Measurements from ENCODE around the gene GDF7.

Gene GDF7

GRCh38 chr2:20641123-20641985 lies 25.6 kb upstream of the GDF7 start:
- Histone ChIP-seq H3K36me3 (ENCODE audit: control insufficient read depth, insufficient read depth, low read length) (peaks cover 4% of the 10 kb centered on the region), H3K9ac (ENCODE audit: low read length) (no peak overlapping the region)

GRCh38 chr2:20642055-20642971 lies 24.6 kb upstream of the GDF7 start:
- Histone ChIP-seq H3K4me1 (ENCODE audit: control insufficient read depth, insufficient read depth, low read length) (peaks cover 6% of the 10 kb centered on the region), H3K36me3 (ENCODE audit: control insufficient read depth, insufficient read depth, low read length) (peaks cover 4% of the 10 kb centered on the region), H3K27me3 (ENCODE audit: control insufficient read depth, insufficient read depth, low read length) (no peaks in the 10 kb centered on the region), H3K9me3 (ENCODE audit: control insufficient read depth, low read length) (no peaks in the 10 kb centered on the region), H3K4me3 (ENCODE audit: low read length) (no peak overlapping the region), H3K9ac (ENCODE audit: low read length) (peak overlapping the region; percentile 23)

More at GRCh38 chr2:20641123-20641985, 25.6 kb upstream of the GDF7 start:
- no peaks in the 10 kb centered on the region for H3K9me3 ChIP-seq (ENCODE audit: control insufficient read depth, low read length)
- H3K4me1 ChIP-seq (ENCODE audit: control insufficient read depth, insufficient read depth, low read length) = peaks cover 13% of the 10 kb centered on the region
- no peak overlapping the region for H3K4me3 ChIP-seq (ENCODE audit: low read length)
- no peaks in the 10 kb centered on the region for H3K27me3 ChIP-seq (ENCODE audit: control insufficient read depth, insufficient read depth, low read length)

GRCh38 chr2:20643060-20643459 lies 23.9 kb upstream of the GDF7 start:
- no peaks in the 10 kb centered on the region for H3K9me3 ChIP-seq (ENCODE audit: control insufficient read depth, low read length)
- H3K9ac ChIP-seq (ENCODE audit: low read length) = no peak overlapping the region
- H3K4me3 ChIP-seq (ENCODE audit: low read length) = no peak overlapping the region
- H3K27me3 ChIP-seq (ENCODE audit: control insufficient read depth, insufficient read depth, low read length) = no peaks in the 10 kb centered on the region
- H3K36me3 ChIP-seq (ENCODE audit: control insufficient read depth, insufficient read depth, low read length) = peaks cover 4% of the 10 kb centered on the region
- H3K4me1 ChIP-seq (ENCODE audit: control insufficient read depth, insufficient read depth, low read length) = peaks cover 5% of the 10 kb centered on the region

- no peaks in the 10 kb centered on the region for H3K27me3 ChIP-seq (ENCODE audit: control insufficient read depth, insufficient read depth, low read length)
- H3K4me1 ChIP-seq (ENCODE audit: control insufficient read depth, insufficient read depth, low read length) = peaks cover 13% of the 10 kb centered on the region
- no peaks in the 10 kb centered on the region for H3K9me3 ChIP-seq (ENCODE audit: control insufficient read depth, low read length)
- peaks cover 4% of the 10 kb centered on the region for H3K36me3 ChIP-seq (ENCODE audit: control insufficient read depth, insufficient read depth, low read length)
- no peak overlapping the region for H3K9ac ChIP-seq (ENCODE audit: low read length)
- H3K4me3 ChIP-seq (ENCODE audit: low read length) = no peak overlapping the region
Observed at GRCh38 chr2:20643826-20644225, 23.1 kb upstream of the GDF7 start.

- peaks cover 4% of the 10 kb centered on the region for H3K36me3 ChIP-seq (ENCODE audit: control insufficient read depth, insufficient read depth, low read length)
- H3K4me3 ChIP-seq (ENCODE audit: low read length) = no peak overlapping the region
- no peaks in the 10 kb centered on the region for H3K9me3 ChIP-seq (ENCODE audit: control insufficient read depth, low read length)
- H3K9ac ChIP-seq (ENCODE audit: low read length) = no peak overlapping the region
- peaks cover 28% of the 10 kb centered on the region for H3K4me1 ChIP-seq (ENCODE audit: control insufficient read depth, insufficient read depth, low read length)
- no peaks in the 10 kb centered on the region for H3K27me3 ChIP-seq (ENCODE audit: control insufficient read depth, insufficient read depth, low read length)
Observed at GRCh38 chr2:20645301-20645701, 21.6 kb upstream of the GDF7 start.

GRCh38 chr2:20645761-20646160 lies 21.2 kb upstream of the GDF7 start:
- H3K9ac ChIP-seq (ENCODE audit: low read length) = no peak overlapping the region
- peaks cover 4% of the 10 kb centered on the region for H3K36me3 ChIP-seq (ENCODE audit: control insufficient read depth, insufficient read depth, low read length)
- no peaks in the 10 kb centered on the region for H3K27me3 ChIP-seq (ENCODE audit: control insufficient read depth, insufficient read depth, low read length)
- no peaks in the 10 kb centered on the region for H3K9me3 ChIP-seq (ENCODE audit: control insufficient read depth, low read length)
- no peak overlapping the region for H3K4me3 ChIP-seq (ENCODE audit: low read length)
- peaks cover 28% of the 10 kb centered on the region for H3K4me1 ChIP-seq (ENCODE audit: control insufficient read depth, insufficient read depth, low read length)

- Histone ChIP-seq H3K4me1 (ENCODE audit: control insufficient read depth, insufficient read depth, low read length) (peaks cover 31% of the 10 kb centered on the region), H3K4me3 (ENCODE audit: low read length) (no peak overlapping the region), H3K27me3 (ENCODE audit: control insufficient read depth, insufficient read depth, low read length) (no peaks in the 10 kb centered on the region), H3K9me3 (ENCODE audit: control insufficient read depth, low read length) (no peaks in the 10 kb centered on the region), H3K36me3 (ENCODE audit: control insufficient read depth, insufficient read depth, low read length) (peaks cover 4% of the 10 kb centered on the region), H3K9ac (ENCODE audit: low read length) (no peak overlapping the region)
Observed at GRCh38 chr2:20646446-20646845, 20.5 kb upstream of the GDF7 start.

GRCh38 chr2:20647211-20647610 lies 19.7 kb upstream of the GDF7 start:
- peaks cover 4% of the 10 kb centered on the region for H3K36me3 ChIP-seq (ENCODE audit: control insufficient read depth, insufficient read depth, low read length)
- no peaks in the 10 kb centered on the region for H3K27me3 ChIP-seq (ENCODE audit: control insufficient read depth, insufficient read depth, low read length)
- no peaks in the 10 kb centered on the region for H3K9me3 ChIP-seq (ENCODE audit: control insufficient read depth, low read length)
- no peak overlapping the region for H3K4me3 ChIP-seq (ENCODE audit: low read length)
- peaks cover 31% of the 10 kb centered on the region for H3K4me1 ChIP-seq (ENCODE audit: control insufficient read depth, insufficient read depth, low read length)
- no peak overlapping the region for H3K9ac ChIP-seq (ENCODE audit: low read length)

GRCh38 chr2:20647738-20648137 lies 19.2 kb upstream of the GDF7 start:
- peaks cover 4% of the 10 kb centered on the region for H3K36me3 ChIP-seq (ENCODE audit: control insufficient read depth, insufficient read depth, low read length)
- H3K9ac ChIP-seq (ENCODE audit: low read length) = no peak overlapping the region
- H3K27me3 ChIP-seq (ENCODE audit: control insufficient read depth, insufficient read depth, low read length) = no peaks in the 10 kb centered on the region
- no peak overlapping the region for H3K4me3 ChIP-seq (ENCODE audit: low read length)
- H3K4me1 ChIP-seq (ENCODE audit: control insufficient read depth, insufficient read depth, low read length) = peaks cover 30% of the 10 kb centered on the region
- no peaks in the 10 kb centered on the region for H3K9me3 ChIP-seq (ENCODE audit: control insufficient read depth, low read length)

GRCh38 chr2:20648206-20648605 lies 18.7 kb upstream of the GDF7 start:
- Histone ChIP-seq H3K9ac (ENCODE audit: low read length) (no peak overlapping the region), H3K27me3 (ENCODE audit: control insufficient read depth, insufficient read depth, low read length) (no peaks in the 10 kb centered on the region), H3K9me3 (ENCODE audit: control insufficient read depth, low read length) (no peaks in the 10 kb centered on the region), H3K4me3 (ENCODE audit: low read length) (no peak overlapping the region), H3K4me1 (ENCODE audit: control insufficient read depth, insufficient read depth, low read length) (peaks cover 30% of the 10 kb centered on the region), H3K36me3 (ENCODE audit: control insufficient read depth, insufficient read depth, low read length) (peaks cover 4% of the 10 kb centered on the region)

- H3K4me1 ChIP-seq (ENCODE audit: control insufficient read depth, insufficient read depth, low read length) = peaks cover 30% of the 10 kb centered on the region
- no peak overlapping the region for H3K4me3 ChIP-seq (ENCODE audit: low read length)
- H3K27me3 ChIP-seq (ENCODE audit: control insufficient read depth, insufficient read depth, low read length) = no peaks in the 10 kb centered on the region
- H3K9ac ChIP-seq (ENCODE audit: low read length) = no peak overlapping the region
- peaks cover 4% of the 10 kb centered on the region for H3K36me3 ChIP-seq (ENCODE audit: control insufficient read depth, insufficient read depth, low read length)
- no peaks in the 10 kb centered on the region for H3K9me3 ChIP-seq (ENCODE audit: control insufficient read depth, low read length)
Observed at GRCh38 chr2:20648831-20649230, 18.1 kb upstream of the GDF7 start.

- no peak overlapping the region for H3K9ac ChIP-seq (ENCODE audit: low read length)
- no peak overlapping the region for H3K4me3 ChIP-seq (ENCODE audit: low read length)
- no peaks in the 10 kb centered on the region for H3K9me3 ChIP-seq (ENCODE audit: control insufficient read depth, low read length)
- H3K27me3 ChIP-seq (ENCODE audit: control insufficient read depth, insufficient read depth, low read length) = no peaks in the 10 kb centered on the region
- H3K4me1 ChIP-seq (ENCODE audit: control insufficient read depth, insufficient read depth, low read length) = peaks cover 30% of the 10 kb centered on the region
- peaks cover 2% of the 10 kb centered on the region for H3K36me3 ChIP-seq (ENCODE audit: control insufficient read depth, insufficient read depth, low read length)
Observed at GRCh38 chr2:20649576-20649975, 17.4 kb upstream of the GDF7 start.
